Erythroblast (primary cell): ENCODE data around the gene LRRC49.
"Not testable (repeated sequence)": the region's sequence is repeated elsewhere in the genome, so short reads cannot be mapped to it uniquely, and the experiment has no call there.

Experiments
- GATA1 ChIP-seq: IDR thresholded peaks from 2 replicates; pipeline ENCODE4 v1.6.1; 2011; ENCODE audit warnings: low read depth, mild to moderate bottlenecking, control low read depth, low read length, moderate library complexity
- POLR2A ChIP-seq: IDR thresholded peaks from 2 replicates; pipeline ENCODE4 v1.6.1; 2011; ENCODE audit warnings: mild to moderate bottlenecking, low read length

GRCh38 chr15:70871490-70871889 is 21.1 kb upstream of the LRRC49 start:
- not testable (repeated sequence) for TF ChIP-seq POLR2A, GATA1
